Keratinocyte (primary cell): ENCODE results near the gene FBXL14.

Experiments used
- EZH2 ChIP-seq: IDR thresholded peaks from one replicate; pipeline ENCODE4 v1.6.1; 2012; ENCODE audit warnings: inconsistent platforms, mild to moderate bottlenecking, low read length, moderate library complexity
- TF ChIP-seq, protein P1 (sequence below), 3 experiments: IDR thresholded peaks in 1 of 3; conservative IDR thresholded peaks in 1 of 3; optimal IDR thresholded peaks in 1 of 3; 2 replicates in 2 of 3; 3 replicates in 1 of 3; pipeline versions ENCODE3 to v1.5.1; 2011; ENCODE audit warnings: low read length in 3 of 3, mild to moderate bottlenecking in 3 of 3, moderate library complexity in 2 of 3, control low read depth in 1 of 3, inconsistent platforms in 1 of 3; ENCODE audit not compliant: insufficient read depth in 2 of 3; ENCODE audit errors: extremely low read depth in 1 of 3

DNA sequence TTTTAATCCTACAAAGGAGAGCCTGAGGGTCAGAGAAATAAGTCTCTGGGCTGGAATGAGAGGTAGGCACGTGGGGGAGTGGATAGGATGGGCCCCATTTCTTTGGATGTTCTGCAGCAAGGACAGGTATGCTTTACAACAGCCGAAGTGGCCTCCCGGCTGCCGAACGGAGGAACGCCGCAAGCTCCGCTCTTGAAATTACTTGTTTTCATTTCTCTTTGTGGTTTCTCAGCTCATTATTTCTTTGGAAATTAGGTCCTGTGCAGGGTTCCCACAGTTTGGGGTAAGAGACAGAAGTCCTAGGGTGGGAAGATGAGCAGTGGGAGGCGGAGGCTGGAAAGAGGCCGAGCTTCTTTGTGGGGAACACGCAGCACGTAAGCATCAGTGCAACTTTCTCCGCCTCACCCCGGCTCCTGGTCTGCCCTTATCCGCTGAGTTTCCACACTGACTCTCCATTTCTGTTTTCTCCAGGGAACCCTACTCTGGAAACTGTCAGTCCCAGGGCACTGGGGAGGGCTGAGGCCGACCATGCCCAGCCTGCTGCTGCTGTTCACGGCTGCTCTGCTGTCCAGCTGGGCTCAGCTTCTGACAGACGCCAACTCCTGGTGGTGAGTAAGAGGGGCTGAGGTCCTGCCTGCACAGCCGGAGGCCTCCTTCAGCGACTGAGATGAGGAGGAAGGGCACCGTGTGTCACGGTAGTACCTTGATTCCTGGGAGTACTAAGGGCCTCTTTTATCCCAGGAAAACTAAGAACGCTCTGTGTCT is 36.6 kb upstream of the FBXL14 start:
- TF ChIP-seq, protein P1, sequence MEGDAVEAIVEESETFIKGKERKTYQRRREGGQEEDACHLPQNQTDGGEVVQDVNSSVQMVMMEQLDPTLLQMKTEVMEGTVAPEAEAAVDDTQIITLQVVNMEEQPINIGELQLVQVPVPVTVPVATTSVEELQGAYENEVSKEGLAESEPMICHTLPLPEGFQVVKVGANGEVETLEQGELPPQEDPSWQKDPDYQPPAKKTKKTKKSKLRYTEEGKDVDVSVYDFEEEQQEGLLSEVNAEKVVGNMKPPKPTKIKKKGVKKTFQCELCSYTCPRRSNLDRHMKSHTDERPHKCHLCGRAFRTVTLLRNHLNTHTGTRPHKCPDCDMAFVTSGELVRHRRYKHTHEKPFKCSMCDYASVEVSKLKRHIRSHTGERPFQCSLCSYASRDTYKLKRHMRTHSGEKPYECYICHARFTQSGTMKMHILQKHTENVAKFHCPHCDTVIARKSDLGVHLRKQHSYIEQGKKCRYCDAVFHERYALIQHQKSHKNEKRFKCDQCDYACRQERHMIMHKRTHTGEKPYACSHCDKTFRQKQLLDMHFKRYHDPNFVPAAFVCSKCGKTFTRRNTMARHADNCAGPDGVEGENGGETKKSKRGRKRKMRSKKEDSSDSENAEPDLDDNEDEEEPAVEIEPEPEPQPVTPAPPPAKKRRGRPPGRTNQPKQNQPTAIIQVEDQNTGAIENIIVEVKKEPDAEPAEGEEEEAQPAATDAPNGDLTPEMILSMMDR (optimal IDR thresholded peaks at IDR 0.05 in 1 of 3, IDR thresholded peaks at IDR 0.05 in 1 of 3, conservative IDR thresholded peaks at IDR 0.05 in 1 of 3; ENCODE audit: extremely low read depth in 1 of 3, insufficient read depth in 2 of 3, low read length in 3 of 3): no peak
- TF ChIP-seq EZH2: no peak
